Peyer's patch (tissue), 4 donors: ENCODE results near the gene RCOR1. TPM values are rescaled to one million over a fixed set of nuclear protein-coding genes. Genes with fewer than 3 reads are reported as not detected.

Experiments used
- DNase-seq, 3 donors: peaks; one replicate each; pipeline ENCODE4 v3.0.0-alpha.2; 2017 to 2019
- H3K27ac ChIP-seq, 4 donors: fragments of 200-600 bp; sonication (generic); one replicate each; pipeline ENCODE4 v1.5.1; 2016 to 2019
- H3K27me3 ChIP-seq, 2 donors: fragments of 200-600 bp; sonication (generic); one replicate each; pipeline ENCODE4 v1.5.1; 2019
- H3K36me3 ChIP-seq, 3 donors: fragments of 200-600 bp; sonication (generic); one replicate each; pipeline ENCODE4 v1.5.1; 2016 to 2019
- H3K4me1 ChIP-seq, 4 donors: fragments of 200-600 bp; sonication (generic); one replicate each; pipeline ENCODE4 v1.5.1; 2016 to 2019
- H3K4me3 ChIP-seq, 4 donors: fragments of 200-600 bp; sonication (generic); 1 replicate in 3 of 4; 2 replicates in 1 of 4; pipeline ENCODE4 v1.5.1; 2016 to 2019; ENCODE audit warnings: mild to moderate bottlenecking in 1 of 4
- H3K9me3 ChIP-seq, 4 donors: fragments of 200-600 bp; sonication (generic); one replicate each; pipeline ENCODE4 v1.5.1; 2016 to 2019; ENCODE audit warnings: mild to moderate bottlenecking in 1 of 4
- CTCF ChIP-seq, 6 experiments: fragments of 450-650 bp in 4 of 6; fragments of 200-600 bp in 2 of 6; sonication (generic) in 1 of 6; IDR thresholded peaks; one replicate each; pipeline ENCODE4 v1.5.1; 2017 to 2019; ENCODE audit warnings: antibody characterized with exemption in 6 of 6, mild to moderate bottlenecking in 3 of 6, moderate library complexity in 1 of 6
- POLR2A ChIP-seq, 2 donors: fragments of 450-650 bp; IDR thresholded peaks; one replicate each; pipeline ENCODE4 v1.5.1; 2017; ENCODE audit warnings: antibody characterized with exemption in 2 of 2, mild to moderate bottlenecking in 2 of 2, moderate library complexity in 2 of 2
- total RNA-seq, 4 donors: library from RNA; depleted of rRNA; stranded (reverse); fragments of >200 nt; gene quantifications; one replicate each; pipeline ENCODE4 v1.1.0, GENCODE V29; 2016

RCOR1 gene
- total RNA-seq, 4 donors from 2014 or later = 16.5 to 26.3 (median 21.1) TPM

- TF ChIP-seq POLR2A (IDR thresholded peaks at IDR 0.05) (no peak), CTCF (IDR thresholded peaks at IDR 0.05) (no peak)
- Histone ChIP-seq H3K4me1 (peaks cover 0 to 31% (median 4%) of the 10 kb centered on the region in 4 donors), H3K9me3 (no peaks in the 10 kb centered on the region), H3K4me3 (no peak overlapping the region), H3K27ac (peak overlapping the region in 2 of 4 donors; percentile 4 to 48), H3K36me3 (no peaks in the 10 kb centered on the region), H3K27me3 (no peaks in the 10 kb centered on the region)
- no peak for DNase-seq
These were observed 102.7 kb downstream of the RCOR1 start for GRCh38 chr14:102695167-102695555.

- peak in 2 of 3 donors; percentile 71 to 79 for DNase-seq
- TF ChIP-seq POLR2A (IDR thresholded peaks at IDR 0.05) = peak in 1 of 2 donors; percentile 36
- TF ChIP-seq CTCF (IDR thresholded peaks at IDR 0.05) = no peak
- H3K9me3 ChIP-seq = no peaks in the 10 kb centered on the region
- no peaks in the 10 kb centered on the region for H3K27me3 ChIP-seq
- H3K36me3 ChIP-seq = no peaks in the 10 kb centered on the region
- peak overlapping the region in 2 of 4 donors; percentile 48 to 65 for H3K27ac ChIP-seq
- H3K4me3 ChIP-seq = no peak overlapping the region
- peaks cover 0 to 30% (median 4%) of the 10 kb centered on the region in 4 donors for H3K4me1 ChIP-seq
These were observed 103.9 kb downstream of the RCOR1 start for GRCh38 chr14:102696332-102696731.

DNA sequence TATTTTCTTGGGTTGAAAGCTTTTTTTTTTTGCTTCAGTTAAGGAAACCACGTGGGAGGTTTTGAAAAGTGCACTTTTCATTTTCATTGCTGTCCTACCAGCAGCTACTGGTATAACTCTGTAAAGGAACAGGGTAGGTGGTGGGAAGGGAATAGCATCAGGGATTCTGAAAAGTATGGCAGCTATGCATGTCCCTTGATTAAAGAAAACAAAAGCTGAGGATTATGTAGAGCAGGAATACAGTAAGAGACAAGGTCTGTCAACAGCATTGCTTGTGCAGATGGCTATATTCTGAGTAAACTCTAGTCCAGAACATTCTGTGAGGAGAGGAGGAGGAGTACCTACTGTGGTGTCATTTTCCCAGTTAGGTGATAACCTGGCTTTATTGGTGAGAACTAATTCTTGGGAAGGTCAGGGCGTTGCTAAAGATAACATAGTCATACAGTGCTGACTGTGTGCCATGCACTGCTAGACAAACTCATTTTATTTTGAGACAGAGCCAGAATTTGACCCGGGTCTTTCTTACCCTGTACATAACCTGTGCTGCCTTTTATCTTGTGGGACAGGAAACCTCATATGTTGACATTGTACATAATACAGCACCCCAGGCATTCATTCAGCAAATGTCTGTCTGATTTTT is 104.5 kb downstream of the RCOR1 start:
- Histone ChIP-seq H3K9me3 (no peaks in the 10 kb centered on the region), H3K4me3 (no peak overlapping the region), H3K4me1 (peaks cover 0 to 30% (median 4%) of the 10 kb centered on the region in 4 donors), H3K36me3 (peaks cover 0 to 6% (median 0%) of the 10 kb centered on the region in 3 donors), H3K27ac (peak overlapping the region in 2 of 4 donors; percentile 48 to 65), H3K27me3 (no peaks in the 10 kb centered on the region)
- no peak for DNase-seq
- TF ChIP-seq POLR2A (IDR thresholded peaks at IDR 0.05) (peak in 1 of 2 donors; percentile 48), CTCF (IDR thresholded peaks at IDR 0.05) (no peak)

GRCh38 chr14:102697501-102697900 is 105.1 kb downstream of the RCOR1 start:
- H3K27ac ChIP-seq = peak overlapping the region in 2 of 4 donors; percentile 37 to 65
- peaks cover 0 to 30% (median 4%) of the 10 kb centered on the region in 4 donors for H3K4me1 ChIP-seq

DNA sequence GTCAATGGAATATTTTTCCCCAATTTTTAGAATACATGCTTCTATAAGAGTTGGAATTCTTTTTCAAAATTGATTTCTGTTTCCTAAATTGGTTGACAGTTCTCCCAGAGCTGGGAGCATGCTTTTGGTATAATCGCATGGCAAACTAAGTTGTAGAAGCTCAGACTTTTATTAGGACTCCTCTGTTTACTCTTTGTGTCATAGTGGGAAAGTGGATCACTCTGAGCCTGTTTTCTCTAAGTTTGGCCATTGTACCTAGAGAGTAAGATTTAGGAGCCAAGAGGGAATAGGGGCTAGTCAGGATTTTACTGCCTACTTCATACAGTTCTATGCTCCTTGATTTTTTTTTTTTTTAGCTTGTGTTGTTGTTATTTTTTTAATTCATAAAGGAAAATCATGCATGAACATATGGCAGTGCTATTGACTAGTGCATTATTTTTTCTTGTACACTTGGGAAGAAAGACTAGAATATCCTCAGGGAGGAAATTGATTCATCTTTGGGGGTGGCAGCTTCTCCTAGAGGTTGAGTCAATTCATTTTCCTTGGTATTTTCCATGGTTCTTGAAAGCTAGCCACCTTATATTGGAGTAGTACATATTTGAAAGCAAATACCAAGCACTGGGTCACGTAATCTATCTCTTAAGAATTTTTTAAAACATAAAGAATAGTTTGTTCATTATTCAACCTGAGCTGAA is 107.1 kb downstream of the RCOR1 start:
- H3K9me3 ChIP-seq = no peaks in the 10 kb centered on the region
- no peak overlapping the region for H3K4me3 ChIP-seq
- no peak for DNase-seq
- TF ChIP-seq POLR2A (IDR thresholded peaks at IDR 0.05) = no peak
- no peak for TF ChIP-seq CTCF (IDR thresholded peaks at IDR 0.05)
- H3K36me3 ChIP-seq = peaks cover 0 to 22% (median 0%) of the 10 kb centered on the region in 3 donors
- H3K27me3 ChIP-seq = no peaks in the 10 kb centered on the region
- peaks cover 0 to 30% (median 4%) of the 10 kb centered on the region in 4 donors for H3K4me1 ChIP-seq
- no peak overlapping the region for H3K27ac ChIP-seq

More at GRCh38 chr14:102697501-102697900, 105.1 kb downstream of the RCOR1 start:
- Histone ChIP-seq H3K4me3 (no peak overlapping the region), H3K27me3 (no peaks in the 10 kb centered on the region), H3K9me3 (no peaks in the 10 kb centered on the region), H3K36me3 (peaks cover 0 to 8% (median 0%) of the 10 kb centered on the region in 3 donors)
- TF ChIP-seq CTCF (IDR thresholded peaks at IDR 0.05) = no peak
- TF ChIP-seq POLR2A (IDR thresholded peaks at IDR 0.05) = no peak
- DNase-seq = no peak
